Measurements from ENCODE around the gene ZNF470. TPM values are rescaled to one million over a fixed set of nuclear protein-coding genes. Genes with fewer than 3 reads are reported as not detected.

The ZNF470 gene
- total RNA-seq, 1 donor = 4.7 TPM

- Histone ChIP-seq H3K79me2 (ENCODE audit: insufficient read depth, low read length) (peaks cover 2% of the 10 kb centered on the region), H3K4me1 (ENCODE audit: insufficient read depth, low read length) (peaks cover under 1% of the 10 kb centered on the region), H4K20me1 (ENCODE audit: insufficient read depth, low read length) (no peaks in the 10 kb centered on the region), H3K4me3 (ENCODE audit: insufficient read depth, low read length) (no peak overlapping the region), H3K36me3 (ENCODE audit: insufficient read depth, low read length) (no peaks in the 10 kb centered on the region), H2AFZ (ENCODE audit: low read length) (no peak overlapping the region), H3K9me3 (ENCODE audit: low read depth, low read length) (peaks cover 8% of the 10 kb centered on the region), H3K27me3 (ENCODE audit: insufficient read depth, low read length) (no peaks in the 10 kb centered on the region), H3K27ac (ENCODE audit: low read depth, low read length) (no peak overlapping the region), H3K4me2 (ENCODE audit: insufficient read depth, low read length) (no peak overlapping the region)
- no peak for DNase-seq (ENCODE audit: insufficient read length, low spot score, missing footprints)
- TF ChIP-seq CTCF (IDR thresholded peaks at IDR 0.05; ENCODE audit: extremely low read depth, low read depth, low read length) = no peak
Measured at GRCh38 chr19:56562766-56563165, 4.5 kb upstream of the ZNF470 start.

- DNase-seq (ENCODE audit: insufficient read length, low spot score, missing footprints) = peak; percentile 51
- H4K20me1 ChIP-seq (ENCODE audit: insufficient read depth, low read length) = no peaks in the 10 kb centered on the region
- peaks cover 11% of the 10 kb centered on the region for H3K79me2 ChIP-seq (ENCODE audit: insufficient read depth, low read length)
- TF ChIP-seq CTCF (IDR thresholded peaks at IDR 0.05; ENCODE audit: extremely low read depth, low read depth, low read length) = no peak
- H3K36me3 ChIP-seq (ENCODE audit: insufficient read depth, low read length) = peaks cover 24% of the 10 kb centered on the region
- peak overlapping the region; percentile 100 for H2AFZ ChIP-seq (ENCODE audit: low read length)
- H3K27me3 ChIP-seq (ENCODE audit: insufficient read depth, low read length) = no peaks in the 10 kb centered on the region
- H3K4me3 ChIP-seq (ENCODE audit: insufficient read depth, low read length) = peak overlapping the region; percentile 98
- H3K9me3 ChIP-seq (ENCODE audit: low read depth, low read length) = peaks cover 12% of the 10 kb centered on the region
- peaks cover 6% of the 10 kb centered on the region for H3K4me1 ChIP-seq (ENCODE audit: insufficient read depth, low read length)
- H3K27ac ChIP-seq (ENCODE audit: low read depth, low read length) = peak overlapping the region; percentile 65
- peak overlapping the region; percentile 90 for H3K4me2 ChIP-seq (ENCODE audit: insufficient read depth, low read length)
Measured at GRCh38 chr19:56566904-56567273, 379 bp upstream of the ZNF470 start.

- no peaks in the 10 kb centered on the region for H3K27me3 ChIP-seq (ENCODE audit: insufficient read depth, low read length)
- H3K36me3 ChIP-seq (ENCODE audit: insufficient read depth, low read length) = peaks cover 58% of the 10 kb centered on the region
- H3K9me3 ChIP-seq (ENCODE audit: low read depth, low read length) = peaks cover 38% of the 10 kb centered on the region
- peaks cover 11% of the 10 kb centered on the region for H3K79me2 ChIP-seq (ENCODE audit: insufficient read depth, low read length)
- H3K4me1 ChIP-seq (ENCODE audit: insufficient read depth, low read length) = peaks cover 6% of the 10 kb centered on the region
- no peak overlapping the region for H3K27ac ChIP-seq (ENCODE audit: low read depth, low read length)
- no peak overlapping the region for H3K4me3 ChIP-seq (ENCODE audit: insufficient read depth, low read length)
- H3K4me2 ChIP-seq (ENCODE audit: insufficient read depth, low read length) = no peak overlapping the region
- H2AFZ ChIP-seq (ENCODE audit: low read length) = no peak overlapping the region
- no peak for DNase-seq (ENCODE audit: insufficient read length, low spot score, missing footprints)
- H4K20me1 ChIP-seq (ENCODE audit: insufficient read depth, low read length) = no peaks in the 10 kb centered on the region
- no peak for TF ChIP-seq CTCF (IDR thresholded peaks at IDR 0.05; ENCODE audit: extremely low read depth, low read depth, low read length)
Measured at GRCh38 chr19:56572589-56572988, 5.3 kb downstream of the ZNF470 start.

- no peak overlapping the region for H3K4me3 ChIP-seq (ENCODE audit: insufficient read depth, low read length)
- no peak overlapping the region for H3K4me2 ChIP-seq (ENCODE audit: insufficient read depth, low read length)
- TF ChIP-seq CTCF (IDR thresholded peaks at IDR 0.05; ENCODE audit: extremely low read depth, low read depth, low read length) = no peak
- H3K79me2 ChIP-seq (ENCODE audit: insufficient read depth, low read length) = peaks cover 2% of the 10 kb centered on the region
- no peak overlapping the region for H3K27ac ChIP-seq (ENCODE audit: low read depth, low read length)
- peaks cover 51% of the 10 kb centered on the region for H3K9me3 ChIP-seq (ENCODE audit: low read depth, low read length)
- H3K27me3 ChIP-seq (ENCODE audit: insufficient read depth, low read length) = no peaks in the 10 kb centered on the region
- H3K36me3 ChIP-seq (ENCODE audit: insufficient read depth, low read length) = peaks cover 57% of the 10 kb centered on the region
- no peak overlapping the region for H2AFZ ChIP-seq (ENCODE audit: low read length)
- DNase-seq (ENCODE audit: insufficient read length, low spot score, missing footprints) = no peak
- no peaks in the 10 kb centered on the region for H3K4me1 ChIP-seq (ENCODE audit: insufficient read depth, low read length)
- H4K20me1 ChIP-seq (ENCODE audit: insufficient read depth, low read length) = no peaks in the 10 kb centered on the region
Measured at GRCh38 chr19:56573914-56574313, 6.6 kb downstream of the ZNF470 start.
